ENCODE data around the gene ANKRD13A.

GRCh38 chr12:110077800-110078199, 78.6 kb downstream of the ANKRD13A start:
- no peak for TF ChIP-seq CTCF (conservative IDR thresholded peaks at IDR 0.05; ENCODE audit: low read depth in 2 of 2)
- no peak for TF ChIP-seq REST (IDR thresholded peaks at IDR 0.05; ENCODE audit: unreplicated experiment)
- no peak for TF ChIP-seq POLR2AphosphoS5 (IDR thresholded peaks at IDR 0.05; ENCODE audit: low read depth)
- no peak for TF ChIP-seq CREB1 (CRISPR knock-in tag; IDR thresholded peaks at IDR 0.05; ENCODE audit: low read depth)
- no peak for TF ChIP-seq ZNF331 (CRISPR knock-in tag; IDR thresholded peaks at IDR 0.05; ENCODE audit: low read depth)

All from GM23338 (cell line).